Fibroblast of villous mesenchyme (primary cell): Measurements from ENCODE around the gene MCF2L. TPM values are rescaled to one million over a fixed set of nuclear protein-coding genes. Genes with fewer than 3 reads are reported as not detected.

ENCODE experiments used
- DNase-seq: peaks from one replicate; pipeline ENCODE4 v3.0.0-alpha.2; 2010; ENCODE audit warnings: low read depth
- H3K4me3 ChIP-seq: 2 replicates; pipeline ENCODE4 v1.5.1; 2011; ENCODE audit warnings: low read depth, mild to moderate bottlenecking, low read length
- CTCF ChIP-seq: IDR thresholded peaks from 2 replicates; pipeline ENCODE4 v1.5.1; 2012; ENCODE audit warnings: low read depth, mild to moderate bottlenecking, low read length; ENCODE audit not compliant: insufficient read depth
- total RNA-seq: library from RNA; depleted of rRNA; stranded (reverse); fragments of >200 nt; gene quantifications from 2 replicates; pipeline ENCODE4 v1.2.3, GENCODE V29; 2012

The MCF2L gene
- total RNA-seq, 1 donor = under 0.01 TPM

- no peak overlapping the region for H3K4me3 ChIP-seq
- no peak for DNase-seq
- TF ChIP-seq CTCF = no peak
Observed at GRCh38 chr13:113118261-113119021, 149.4 kb downstream of the MCF2L start.

- DNase-seq = no peak
- no peak for TF ChIP-seq CTCF
- no peak overlapping the region for H3K4me3 ChIP-seq
Observed at GRCh38 chr13:113119166-113119821, 150.3 kb downstream of the MCF2L start.

- no peak for TF ChIP-seq CTCF
Observed at GRCh38 chr13:113119822-113120189, 150.8 kb downstream of the MCF2L start.

GRCh38 chr13:113120300-113121182, 151.5 kb downstream of the MCF2L start:
- no peak overlapping the region for H3K4me3 ChIP-seq
- no peak for TF ChIP-seq CTCF
- DNase-seq = no peak

More at GRCh38 chr13:113119822-113120189, 150.8 kb downstream of the MCF2L start:
- no peak overlapping the region for H3K4me3 ChIP-seq
- DNase-seq = no peak

- DNase-seq = no peak
- no peak for TF ChIP-seq CTCF
- no peak overlapping the region for H3K4me3 ChIP-seq
Observed at GRCh38 chr13:113121183-113121927, 152.3 kb downstream of the MCF2L start.

- no peak for DNase-seq
- H3K4me3 ChIP-seq = no peak overlapping the region
- TF ChIP-seq CTCF = no peak
Observed at GRCh38 chr13:113121928-113122471, 153.0 kb downstream of the MCF2L start.
